H1 (cell line): ENCODE data around the gene XRN2. TPM values are rescaled to one million over a fixed set of nuclear protein-coding genes. Genes with fewer than 3 reads are reported as not detected.

Experiments used
- CTCF ChIA-PET: fragments of 300-600 bp; sonication (Branson Sonifier 250); formaldehyde crosslinking; loops from one replicate; lab custom pipeline; 2021; ENCODE audit not compliant: partially characterized antibody; lab: Charles Lee
- POLR2A ChIA-PET: fragments of 300-600 bp; sonication (Branson Sonifier 250); formaldehyde crosslinking; loops from one replicate; lab custom pipeline; 2021; ENCODE audit warnings: inconsistent platforms; ENCODE audit not compliant: partially characterized antibody; lab: Charles Lee
- DNase-seq, 2 experiments: peaks; one replicate each; pipeline versions ENCODE4 v3.0.0 to v3.0.0-alpha.2; 2010 to 2022; ENCODE audit warnings: low spot score in 2 of 2, low read depth in 1 of 2, mixed read lengths in 1 of 2
- FAIRE-seq: peaks from 2 replicates; lab custom pipeline; 2011; peaks lifted over from hg19 to GRCh38; lab: Jason Lieb, UNC
- H2AFZ ChIP-seq: 2 replicates; pipeline ENCODE4 v1.8.1; 2012; ENCODE audit warnings: low read length, inconsistent platforms
- H2AK5ac ChIP-seq: 2 replicates; pipeline ENCODE4 v1.6.1; 2013; ENCODE audit warnings: low read depth, low read length
- H2BK120ac ChIP-seq: replicated peaks from 2 replicates; pipeline ENCODE3; 2013; ENCODE audit warnings: low read depth, low read length, inconsistent platforms
- H2BK12ac ChIP-seq: 2 replicates; pipeline ENCODE4 v1.6.1; 2013; ENCODE audit warnings: low read depth, low read length
- H2BK15ac ChIP-seq: 2 replicates; pipeline ENCODE4 v1.6.1; 2013; ENCODE audit warnings: low read length
- H2BK20ac ChIP-seq: 2 replicates; pipeline ENCODE4 v1.6.1; 2013; ENCODE audit warnings: low read length
- H2BK5ac ChIP-seq: 2 replicates; pipeline ENCODE4 v1.6.1; 2013; ENCODE audit warnings: low read depth, low read length
- H3K14ac ChIP-seq: 2 replicates; pipeline ENCODE4 v1.6.1; 2013; ENCODE audit warnings: inconsistent platforms; ENCODE audit not compliant: insufficient read length
- H3K18ac ChIP-seq: 2 replicates; pipeline ENCODE4 v1.6.1; 2013; ENCODE audit warnings: low read length; ENCODE audit errors: extremely low read depth
- H3K23ac ChIP-seq: 2 replicates; pipeline ENCODE4 v1.6.1; 2013; ENCODE audit warnings: inconsistent platforms; ENCODE audit not compliant: insufficient read length
- H3K23me2 ChIP-seq: 2 replicates; pipeline ENCODE4 v1.6.1; 2013; ENCODE audit warnings: low read depth, low read length
- H3K27ac ChIP-seq: 2 replicates; pipeline ENCODE4 v1.6.1; 2011; ENCODE audit warnings: low read depth, low read length, inconsistent platforms
- H3K27me3 ChIP-seq, 4 experiments: replicated peaks in 1 of 4; 1 replicate in 1 of 4; 2 replicates in 3 of 4; pipeline versions ENCODE4 v1.6.1 to v1.8.1; 2011 to 2013; ENCODE audit warnings: low read length in 3 of 4, mild to moderate bottlenecking in 3 of 4, inconsistent platforms in 2 of 4, mixed read lengths in 2 of 4, moderate library complexity in 1 of 4; ENCODE audit not compliant: control insufficient read depth in 3 of 4, insufficient read depth in 3 of 4; ENCODE audit errors: extremely low read depth in 1 of 4
- H3K36me3 ChIP-seq, 4 experiments: 2 replicates each; pipeline versions ENCODE4 v1.6.1 to v1.8.1; 2011 to 2013; ENCODE audit warnings: mild to moderate bottlenecking in 4 of 4, low read length in 3 of 4, moderate library complexity in 2 of 4, control low read depth in 1 of 4, inconsistent platforms in 1 of 4; ENCODE audit not compliant: insufficient read depth in 4 of 4, control insufficient read depth in 2 of 4
- H3K4ac ChIP-seq: replicated peaks from 2 replicates; pipeline ENCODE3; 2013; ENCODE audit warnings: low read length, low read depth, mixed read lengths, inconsistent platforms; ENCODE audit not compliant: insufficient read length
- H3K4me1 ChIP-seq, 4 experiments: replicated peaks in 1 of 4; 1 replicate in 1 of 4; 2 replicates in 3 of 4; pipeline versions ENCODE4 v1.6.1 to v1.8.1; 2011 to 2013; ENCODE audit warnings: low read length in 3 of 4, inconsistent platforms in 2 of 4, mixed read lengths in 1 of 4; ENCODE audit not compliant: insufficient read depth in 4 of 4, control insufficient read depth in 3 of 4
- H3K4me2 ChIP-seq, 2 experiments: 2 replicates each; pipeline versions ENCODE4 v1.6.1 to v1.8.1; 2011 to 2013; ENCODE audit warnings: low read depth in 2 of 2, low read length in 2 of 2, control low read depth in 1 of 2, inconsistent platforms in 1 of 2, mild to moderate bottlenecking in 1 of 2; ENCODE audit not compliant: insufficient read depth in 1 of 2
- H3K4me3 ChIP-seq, 4 experiments: fragments of 200-600, 300-600 bp in 1 of 4; sonication (generic), shearing (Covaris generic), sonication (Bioruptor Twin) in 1 of 4; 2 replicates each; pipeline versions ENCODE4 v1.5.1 to v1.8.1; 2011 to 2016; ENCODE audit warnings: low read length in 4 of 4, low read depth in 3 of 4, control low read depth in 2 of 4, inconsistent platforms in 2 of 4, mild to moderate bottlenecking in 2 of 4, mixed read lengths in 1 of 4, moderate library complexity in 1 of 4; ENCODE audit not compliant: insufficient read depth in 2 of 4; ENCODE audit errors: extremely low read depth in 1 of 4
- H3K56ac ChIP-seq: replicated peaks from 2 replicates; pipeline ENCODE3; 2013; ENCODE audit warnings: low read depth, mild to moderate bottlenecking, mixed read lengths, low read length, inconsistent platforms; ENCODE audit not compliant: insufficient read length
- H3K79me1 ChIP-seq: 2 replicates; pipeline ENCODE4 v1.6.1; 2013; ENCODE audit warnings: low read depth, low read length, control low read depth
- H3K79me2 ChIP-seq, 2 experiments: 2 replicates each; pipeline versions ENCODE4 v1.6.1 to v1.8.1; 2012 to 2013; ENCODE audit warnings: low read length in 2 of 2, mild to moderate bottlenecking in 2 of 2, inconsistent platforms in 1 of 2; ENCODE audit not compliant: insufficient read depth in 2 of 2, control insufficient read depth in 1 of 2
- H3K9ac ChIP-seq, 4 experiments: replicated peaks in 1 of 4; 1 replicate in 1 of 4; 2 replicates in 3 of 4; pipeline versions ENCODE4 v1.6.1 to v1.8.1; 2011 to 2013; ENCODE audit warnings: low read depth in 3 of 4, low read length in 3 of 4, control low read depth in 2 of 4, mild to moderate bottlenecking in 2 of 4, moderate library complexity in 2 of 4, inconsistent platforms in 1 of 4; ENCODE audit errors: extremely low read depth in 1 of 4
- H3K9me3 ChIP-seq, 2 experiments: 2 replicates each; pipeline versions ENCODE4 v1.6.1 to v1.8.1; 2012 to 2013; ENCODE audit warnings: mild to moderate bottlenecking in 2 of 2, moderate library complexity in 2 of 2, control low read depth in 1 of 2, inconsistent platforms in 1 of 2, low read depth in 1 of 2, low read length in 1 of 2, mixed read lengths in 1 of 2; ENCODE audit not compliant: insufficient read depth in 2 of 2
- H4K20me1 ChIP-seq, 2 experiments: replicated peaks in 1 of 2; 2 replicates each; pipeline versions ENCODE3 to v1.8.1; 2011 to 2013; ENCODE audit warnings: inconsistent platforms in 2 of 2, low read length in 2 of 2, mild to moderate bottlenecking in 1 of 2; ENCODE audit not compliant: insufficient read depth in 2 of 2, control insufficient read depth in 1 of 2
- H4K5ac ChIP-seq: 2 replicates; pipeline ENCODE4 v1.6.1; 2013; ENCODE audit warnings: low read length, low read depth, mixed read lengths, inconsistent platforms; ENCODE audit not compliant: insufficient read length
- H4K8ac ChIP-seq: 2 replicates; pipeline ENCODE4 v1.8.0; 2013; ENCODE audit warnings: mild to moderate bottlenecking, moderate library complexity, low read length, inconsistent platforms; ENCODE audit not compliant: insufficient read depth; ENCODE audit errors: extremely low read depth
- H4K91ac ChIP-seq: replicated peaks from 2 replicates; pipeline ENCODE3; 2013; ENCODE audit warnings: low read length, mixed read lengths, inconsistent platforms; ENCODE audit not compliant: insufficient read length
- CBX8 ChIP-seq: fragments of 300-800, 300-1000 bp; sonication (generic); IDR thresholded peaks from 2 replicates; pipeline ENCODE4 v1.7.1; 2016; ENCODE audit warnings: low read depth, low read length, borderline replicate concordance
- CTCF ChIP-seq, 3 experiments: IDR thresholded peaks; 1 replicate in 2 of 3; 2 replicates in 1 of 3; pipeline versions ENCODE4 v1.5.1 to v1.6.1; 2011; ENCODE audit warnings: low read length in 3 of 3, mild to moderate bottlenecking in 3 of 3, inconsistent platforms in 2 of 3, low read depth in 1 of 3, moderate library complexity in 1 of 3; ENCODE audit not compliant: insufficient read depth in 1 of 3; ENCODE audit errors: control extremely low read depth in 1 of 3
- E2F6 ChIP-seq: IDR thresholded peaks from 2 replicates; pipeline ENCODE4 v1.6.1; 2012; ENCODE audit warnings: inconsistent platforms
- EGR1 ChIP-seq: IDR thresholded peaks from 2 replicates; pipeline ENCODE4 v1.6.1; 2011; ENCODE audit warnings: low read depth, low read length, borderline replicate concordance
- JUND ChIP-seq: IDR thresholded peaks from 2 replicates; pipeline ENCODE4 v1.6.1; 2011; ENCODE audit warnings: mild to moderate bottlenecking, improper control_type of control experiment, low read length
- RFX5 ChIP-seq: IDR thresholded peaks from 2 replicates; pipeline ENCODE4 v1.6.1; 2011; ENCODE audit warnings: low read depth, low read length, improper control_type of control experiment, borderline replicate concordance
- RNF2 ChIP-seq: fragments of 200-900, 300-1000 bp; sonication (generic); IDR thresholded peaks from 2 replicates; pipeline ENCODE4 v1.7.1; 2016; ENCODE audit warnings: borderline replicate concordance, low read depth, mild to moderate bottlenecking, antibody characterized with exemption, low read length; ENCODE audit not compliant: poor library complexity, severe bottlenecking; ENCODE audit errors: missing control alignments
- TEAD4 ChIP-seq: IDR thresholded peaks from 2 replicates; pipeline ENCODE4 v1.6.1; 2012; ENCODE audit warnings: low read depth, low read length, inconsistent platforms, mixed read lengths
- ZNF274 ChIP-seq: IDR thresholded peaks from 2 replicates; pipeline ENCODE4 v1.7.0; 2012; ENCODE audit warnings: low read length, borderline replicate concordance; ENCODE audit errors: extremely low read depth
- WGBS, 2 experiments: shearing (Covaris generic) in 1 of 2; methylation state at CpG; one replicate each; pipeline versions ENCODE4 v1.1.6 to v1.1.7; 2013 to 2015; ENCODE audit warnings: low lambda C conversion rate in 2 of 2, mixed read lengths in 2 of 2, inconsistent platforms in 1 of 2, low coverage in 1 of 2, missing lambda C conversion rate in 1 of 2; ENCODE audit not compliant: insufficient replicate concordance in 2 of 2, insufficient coverage in 1 of 2, insufficient read length in 1 of 2; ENCODE audit errors: extremely low coverage in 1 of 2, missing lambda C conversion rate in 1 of 2; 5-methylcytosine and 5-hydroxymethylcytosine counted together
- polyA plus RNA-seq, 7 experiments: library from polyadenylated mRNA; depleted of rRNA in 3 of 7; stranded (reverse) in 5 of 7; unstranded in 2 of 7; fragments of >200 nt in 5 of 7; fragments of 200-250 nt in 2 of 7; gene quantifications; 1 replicate in 5 of 7; 2 replicates in 1 of 7; 4 replicates in 1 of 7; pipeline versions ENCODE4 v1.2.1 to v1.2.3, GENCODE V29; 2011 to 2013; ENCODE audit warnings: missing spikeins in 2 of 7, mixed read lengths in 2 of 7
- total RNA-seq: library from RNA; stranded (reverse); fragmentation: NEBNext Ultra II Directional; extraction: Animal tissue kit (Norgen Biotek cat#: 25700); gene quantifications from 2 replicates; pipeline ENCODE4 v1.2.1, GENCODE V29; 2021

Gene XRN2
- total and polyA plus RNA-seq, 2 of the 8 experiments (the other 6 are each of a cell fraction or from before 2014, with no cell fraction given): 60.3 to 139 TPM

- no peak overlapping the region for H3K4me3 ChIP-seq
- no peak overlapping the region for H4K5ac ChIP-seq
- H4K91ac ChIP-seq: no peak overlapping the region
- no peaks in the 10 kb centered on the region for H3K27me3 ChIP-seq
- H3K36me3 ChIP-seq: peaks cover 3 to 40% (median 15%) of the 10 kb centered on the region in 4 experiments; a peak in 7 of 8 replicates
- H3K56ac ChIP-seq: no peak overlapping the region
- no peak overlapping the region for H3K4me2 ChIP-seq
- no peak overlapping the region for H3K9ac ChIP-seq
- no peak overlapping the region for H3K4ac ChIP-seq
- peaks cover 2% of the 10 kb centered on the region; the same call in 1 of the 2 replicates for H3K79me1 ChIP-seq
- no peak overlapping the region for H3K23ac ChIP-seq
- POLR2A ChIA-PET: no interaction called here
- no peak overlapping the region for H2AFZ ChIP-seq
- H3K23me2 ChIP-seq: no peaks in the 10 kb centered on the region
- DNase-seq: no peak
- no peak overlapping the region for H2BK20ac ChIP-seq
- no peak overlapping the region for H3K18ac ChIP-seq
- H2BK120ac ChIP-seq: no peak overlapping the region
- no peaks in the 10 kb centered on the region for H3K4me1 ChIP-seq
- no peak overlapping the region for H4K8ac ChIP-seq
- H4K20me1 ChIP-seq: peaks cover 2 to 5% of the 10 kb centered on the region in 2 experiments
- H2BK5ac ChIP-seq: no peak overlapping the region
- CTCF ChIA-PET: interaction anchor here (0.6 to 1.0 kb wide), 4 partner anchors 80 to 233 kb away, joined by 3 read pairs; no protein-coding TSS in a partner anchor
- H3K27ac ChIP-seq: no peak overlapping the region
- no peak overlapping the region for H2AK5ac ChIP-seq
- 95% methylated on average over 1 of the region's 1 CpG; no CpG with 5 or more reads in 1 of the 2 experiments for WGBS, 2 experiments
- H3K9me3 ChIP-seq: no peaks in the 10 kb centered on the region
- no peak overlapping the region for H2BK15ac ChIP-seq
- no peak overlapping the region for H2BK12ac ChIP-seq
- peaks cover 0 to 26% of the 10 kb centered on the region in 2 experiments; a peak in 2 of 4 replicates for H3K79me2 ChIP-seq
- H3K14ac ChIP-seq: no peak overlapping the region
- FAIRE-seq: no peak
- TF ChIP-seq CTCF (IDR thresholded peaks at IDR 0.05; ENCODE audit: control extremely low read depth in 1 of 3, insufficient read depth in 1 of 3, low read depth in 1 of 3, low read length in 3 of 3) (no peak), ZNF274 (no peak), TEAD4 (no peak), JUND (no peak), CBX8 (no peak), RNF2 (no peak), EGR1 (no peak), RFX5 (no peak), E2F6 (no peak)
Measured at GRCh38 chr20:21381619-21382018, 78.5 kb downstream of the XRN2 start.
